Neural progenitor cell (in vitro differentiated cells): ENCODE measurements around the gene CEACAM18. TPM values are rescaled to one million over a fixed set of nuclear protein-coding genes. Genes with fewer than 3 reads are reported as not detected.

Experiments used
- DNase-seq: peaks from one replicate; pipeline ENCODE4 v3.0.0-alpha.2; 2016; ENCODE audit warnings: low spot score
- H2AFZ ChIP-seq: fragments of 200-600 bp; sonication (generic); replicated peaks from 2 replicates; pipeline ENCODE4 v1.6.1; 2016; ENCODE audit warnings: antibody characterized with exemption
- H3F3A ChIP-seq: fragments of 200-600 bp; sonication (generic); 2 replicates; pipeline ENCODE4 v1.6.1; 2016; ENCODE audit warnings: antibody characterized with exemption, low read depth
- H3K27ac ChIP-seq: fragments of 200-600 bp; sonication (generic); 2 replicates; pipeline ENCODE4 v1.5.1; 2016; ENCODE audit warnings: mild to moderate bottlenecking
- H3K27me3 ChIP-seq: fragments of 200-600 bp; sonication (generic); 2 replicates; pipeline ENCODE4 v1.6.1; 2016; ENCODE audit warnings: mild to moderate bottlenecking, moderate library complexity
- H3K36me3 ChIP-seq: fragments of 200-600 bp; sonication (generic); 2 replicates; pipeline ENCODE4 v1.5.1; 2016
- H3K4me1 ChIP-seq: fragments of 200-600 bp; sonication (generic); 2 replicates; pipeline ENCODE4 v1.6.1; 2016; ENCODE audit warnings: mixed run types
- H3K4me2 ChIP-seq: fragments of 200-600 bp; sonication (generic); 2 replicates; pipeline ENCODE4 v1.6.1; 2016
- H3K4me3 ChIP-seq: fragments of 200-600 bp; sonication (generic); 2 replicates; pipeline ENCODE4 v1.5.1; 2016
- H3K79me2 ChIP-seq: fragments of 200-600 bp; sonication (generic); 2 replicates; pipeline ENCODE4 v1.6.1; 2016; ENCODE audit warnings: low read depth
- H3K9ac ChIP-seq: fragments of 200-600 bp; sonication (generic); 2 replicates; pipeline ENCODE4 v1.6.1; 2016
- H3K9me3 ChIP-seq: fragments of 200-600 bp; sonication (generic); 2 replicates; pipeline ENCODE4 v1.5.1; 2016; ENCODE audit warnings: low read depth
- H4K20me1 ChIP-seq: fragments of 200-600 bp; sonication (generic); 2 replicates; pipeline ENCODE4 v1.6.1; 2016; ENCODE audit warnings: low read depth
- H3K27ac Mint-ChIP-seq: 3 replicates; pipeline ENCODE4 v1.8.0; 2021; ENCODE audit warnings: mixed read lengths
- H3K27me3 Mint-ChIP-seq: 2 replicates; pipeline ENCODE4 v1.8.0; 2022; ENCODE audit warnings: low read depth, mild to moderate bottlenecking, inconsistent platforms, moderate library complexity, mixed read lengths; ENCODE audit not compliant: insufficient read depth
- H3K36me3 Mint-ChIP-seq: 3 replicates; pipeline ENCODE4 v1.8.0; 2021; ENCODE audit warnings: mixed read lengths
- H3K4me1 Mint-ChIP-seq: 3 replicates; pipeline ENCODE4 v1.8.0; 2021; ENCODE audit warnings: mixed read lengths
- H3K4me3 Mint-ChIP-seq: 3 replicates; pipeline ENCODE4 v1.8.0; 2021; ENCODE audit warnings: mild to moderate bottlenecking, moderate library complexity, mixed read lengths
- H3K9me3 Mint-ChIP-seq: 3 replicates; pipeline ENCODE4 v1.8.0; 2020; ENCODE audit warnings: mixed read lengths
- CTCF ChIP-seq: fragments of 200-600 bp; sonication (generic); IDR thresholded peaks from 2 replicates; pipeline ENCODE4 v1.5.1; 2017; ENCODE audit warnings: antibody characterized with exemption, mild to moderate bottlenecking
- EZH2 ChIP-seq: fragments of 200-600 bp; sonication (generic); IDR thresholded peaks from 2 replicates; pipeline ENCODE4 v1.6.1; 2017; ENCODE audit warnings: antibody characterized with exemption, mild to moderate bottlenecking, moderate library complexity
- EZH2phosphoT487 ChIP-seq: fragments of 200-600 bp; sonication (generic); IDR thresholded peaks from 2 replicates; pipeline ENCODE4 v1.6.1; 2017; ENCODE audit warnings: antibody characterized with exemption
- total RNA-seq: library from RNA; depleted of rRNA; stranded (reverse); fragments of >200 nt; gene quantifications from 2 replicates; pipeline ENCODE4 v1.2.3, GENCODE V29; 2015; ENCODE audit warnings: low replicate concordance

CEACAM18 gene
- total RNA-seq, 1 donor from 2014 or later, result not detected

- no peak for DNase-seq
- Histone ChIP-seq H3K27ac (no peak overlapping the region), H3K4me2 (no peak overlapping the region), H3K27me3 (peaks cover 38% of the 10 kb centered on the region), H2AFZ (no peak overlapping the region), H3K4me1 (no peaks in the 10 kb centered on the region), H4K20me1 (no peaks in the 10 kb centered on the region), H3K9ac (no peak overlapping the region), H3K9me3 (no peaks in the 10 kb centered on the region), H3K4me3 (no peak overlapping the region), H3K36me3 (no peaks in the 10 kb centered on the region), H3F3A (no peaks in the 10 kb centered on the region), H3K79me2 (no peaks in the 10 kb centered on the region)
- Mint-ChIP-seq H3K9me3 (peaks cover 2% of the 10 kb centered on the region), H3K36me3 (no peaks in the 10 kb centered on the region), H3K27me3 (peaks cover 15% of the 10 kb centered on the region), H3K4me1 (no peaks in the 10 kb centered on the region), H3K27ac (no peak overlapping the region), H3K4me3 (no peak overlapping the region)
- TF ChIP-seq EZH2 (no peak), EZH2phosphoT487 (no peak), CTCF (no peak)
Observed at GRCh38 chr19:51466723-51467122, 11.6 kb upstream of the CEACAM18 start.

GRCh38 chr19:51467864-51468544, 10.3 kb upstream of the CEACAM18 start:
- peaks cover 38% of the 10 kb centered on the region for H3K27me3 ChIP-seq
- no peaks in the 10 kb centered on the region for H3K36me3 Mint-ChIP-seq
- no peak for DNase-seq
- no peak overlapping the region for H3K27ac Mint-ChIP-seq
- H3F3A ChIP-seq, result no peaks in the 10 kb centered on the region
- no peaks in the 10 kb centered on the region for H3K4me1 Mint-ChIP-seq
- peaks cover 2% of the 10 kb centered on the region for H3K9me3 Mint-ChIP-seq
- no peaks in the 10 kb centered on the region for H3K4me1 ChIP-seq
- H3K36me3 ChIP-seq, result no peaks in the 10 kb centered on the region
- peaks cover 20% of the 10 kb centered on the region for H3K27me3 Mint-ChIP-seq
- H4K20me1 ChIP-seq, result no peaks in the 10 kb centered on the region
- no peak for TF ChIP-seq EZH2
- no peak for TF ChIP-seq EZH2phosphoT487
- H3K9ac ChIP-seq, result no peak overlapping the region
- H3K4me2 ChIP-seq, result no peak overlapping the region
- H3K9me3 ChIP-seq, result no peaks in the 10 kb centered on the region
- no peak overlapping the region for H2AFZ ChIP-seq
- no peak overlapping the region for H3K4me3 ChIP-seq
- H3K27ac ChIP-seq, result no peak overlapping the region
- H3K4me3 Mint-ChIP-seq, result no peak overlapping the region
- no peaks in the 10 kb centered on the region for H3K79me2 ChIP-seq

- Histone ChIP-seq H3K27ac (no peak overlapping the region), H3K4me1 (no peaks in the 10 kb centered on the region), H3K9ac (no peak overlapping the region), H2AFZ (no peak overlapping the region), H3K9me3 (no peaks in the 10 kb centered on the region), H3K27me3 (peaks cover 38% of the 10 kb centered on the region), H3K4me2 (no peak overlapping the region), H3K4me3 (no peak overlapping the region), H4K20me1 (no peaks in the 10 kb centered on the region), H3K36me3 (no peaks in the 10 kb centered on the region), H3K79me2 (no peaks in the 10 kb centered on the region), H3F3A (no peaks in the 10 kb centered on the region)
- peaks cover 16% of the 10 kb centered on the region for H3K27me3 Mint-ChIP-seq
- no peaks in the 10 kb centered on the region for H3K4me1 Mint-ChIP-seq
- no peak for DNase-seq
- H3K4me3 Mint-ChIP-seq, result no peak overlapping the region
- TF ChIP-seq CTCF (no peak), EZH2 (no peak), EZH2phosphoT487 (no peak)
- no peaks in the 10 kb centered on the region for H3K36me3 Mint-ChIP-seq
- H3K9me3 Mint-ChIP-seq, result peaks cover 2% of the 10 kb centered on the region
- H3K27ac Mint-ChIP-seq, result no peak overlapping the region
Observed at GRCh38 chr19:51468545-51468920, 9.8 kb upstream of the CEACAM18 start.

- H3K4me2 ChIP-seq, result no peak overlapping the region
- H3F3A ChIP-seq, result no peaks in the 10 kb centered on the region
- no peak overlapping the region for H2AFZ ChIP-seq
- H3K36me3 ChIP-seq, result no peaks in the 10 kb centered on the region
- peaks cover 37% of the 10 kb centered on the region for H3K27me3 ChIP-seq
- no peaks in the 10 kb centered on the region for H3K4me1 Mint-ChIP-seq
- no peak overlapping the region for H3K4me3 ChIP-seq
- no peaks in the 10 kb centered on the region for H3K79me2 ChIP-seq
- H4K20me1 ChIP-seq, result no peaks in the 10 kb centered on the region
- H3K27ac ChIP-seq, result no peak overlapping the region
- DNase-seq, result no peak
- peaks cover 13% of the 10 kb centered on the region for H3K27me3 Mint-ChIP-seq
- no peak overlapping the region for H3K4me3 Mint-ChIP-seq
- TF ChIP-seq CTCF, result no peak
- no peak for TF ChIP-seq EZH2
- TF ChIP-seq EZH2phosphoT487, result no peak
- H3K4me1 ChIP-seq, result no peaks in the 10 kb centered on the region
- H3K9ac ChIP-seq, result no peak overlapping the region
- peaks cover 1% of the 10 kb centered on the region for H3K9me3 Mint-ChIP-seq
- no peak overlapping the region for H3K27ac Mint-ChIP-seq
- H3K36me3 Mint-ChIP-seq, result no peaks in the 10 kb centered on the region
- H3K9me3 ChIP-seq, result no peaks in the 10 kb centered on the region
Observed at GRCh38 chr19:51469162-51469561, 9.2 kb upstream of the CEACAM18 start.
